Colon (tissue), 2 donors: Measurements from ENCODE around the gene CCNK.

ENCODE experiments used
- FAIRE-seq: peaks from 2 replicates; lab custom pipeline; 2012; peaks lifted over from hg19 to GRCh38; lab: Jason Lieb, UNC
- donor health status: control.
- donor health status: control.

CCNK gene

GRCh38 chr14:99466758-99467157 lies 14.5 kb upstream of the CCNK start:
- no peak for FAIRE-seq

DNA sequence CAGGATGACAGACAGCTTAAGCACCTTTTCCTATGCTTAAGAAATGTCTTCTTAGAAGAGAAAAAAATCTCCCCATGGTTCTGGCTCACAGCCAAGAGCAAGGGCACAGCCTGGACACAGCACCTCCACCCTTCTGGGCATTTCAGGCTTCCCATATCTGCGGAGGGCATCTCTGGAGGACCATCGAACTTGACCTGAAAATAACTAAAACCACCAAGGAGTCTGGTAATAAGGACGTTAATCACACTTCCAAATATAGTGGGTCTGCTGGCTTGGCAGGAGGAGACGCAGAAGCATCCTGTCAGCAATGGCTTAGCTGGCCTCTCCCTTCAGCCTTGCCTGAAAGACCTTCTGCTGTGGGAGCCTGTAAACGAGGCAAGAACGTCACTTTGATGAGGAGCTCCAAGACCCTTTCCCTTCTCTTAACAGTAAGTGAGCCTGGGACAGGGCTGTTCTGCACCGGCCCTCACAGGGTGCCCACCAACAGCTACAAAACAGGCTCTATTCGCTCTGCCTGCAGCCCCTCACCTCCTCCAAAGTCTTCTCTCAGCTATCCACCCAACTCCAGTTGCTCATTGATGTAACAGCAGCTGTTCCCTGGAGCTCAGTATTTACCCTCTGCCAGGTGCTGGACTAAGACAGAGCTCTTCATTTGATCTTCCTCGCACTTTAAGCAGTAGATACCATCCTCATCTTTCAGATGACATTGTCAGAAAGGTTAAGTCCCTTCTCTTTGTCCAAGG lies 13.7 kb upstream of the CCNK start:
- FAIRE-seq, result no peak

GRCh38 chr14:99468081-99468480 lies 13.1 kb upstream of the CCNK start:
- FAIRE-seq, result no peak

DNA sequence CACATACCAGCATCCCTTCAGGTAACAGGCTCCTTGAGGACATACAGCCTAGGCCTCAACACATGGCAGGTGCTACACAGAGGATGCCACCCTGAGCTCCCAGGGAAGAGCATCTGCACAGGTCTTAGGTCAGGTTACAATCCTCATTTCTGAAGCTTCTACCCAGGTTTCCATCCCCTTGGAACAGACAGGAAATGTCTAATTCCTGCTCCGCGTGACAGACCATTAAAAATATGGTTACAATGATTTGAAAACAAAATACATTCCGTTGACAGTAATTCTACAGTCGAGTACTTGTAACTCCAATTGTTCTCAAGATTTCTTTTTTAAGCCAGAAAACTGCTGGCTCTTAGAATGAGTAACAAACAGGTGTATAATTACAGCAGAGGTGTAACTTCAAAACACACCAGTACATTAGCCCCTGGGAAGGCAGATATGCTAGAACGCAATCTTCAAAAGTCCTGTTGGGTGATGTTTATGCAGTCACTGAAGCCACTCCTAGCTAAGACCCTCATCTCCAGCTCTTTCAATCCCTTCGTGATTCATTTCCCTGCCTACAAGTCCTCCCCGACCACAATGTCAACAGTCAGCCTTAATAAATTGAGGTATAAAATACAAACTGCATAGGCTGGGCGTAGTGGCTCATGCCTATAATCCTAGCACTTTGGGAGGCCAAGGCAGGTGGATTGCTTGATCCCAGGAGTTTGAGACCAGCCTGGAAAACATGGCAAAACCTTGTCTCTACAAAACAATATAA lies 12.2 kb upstream of the CCNK start:
- FAIRE-seq, result no peak

DNA sequence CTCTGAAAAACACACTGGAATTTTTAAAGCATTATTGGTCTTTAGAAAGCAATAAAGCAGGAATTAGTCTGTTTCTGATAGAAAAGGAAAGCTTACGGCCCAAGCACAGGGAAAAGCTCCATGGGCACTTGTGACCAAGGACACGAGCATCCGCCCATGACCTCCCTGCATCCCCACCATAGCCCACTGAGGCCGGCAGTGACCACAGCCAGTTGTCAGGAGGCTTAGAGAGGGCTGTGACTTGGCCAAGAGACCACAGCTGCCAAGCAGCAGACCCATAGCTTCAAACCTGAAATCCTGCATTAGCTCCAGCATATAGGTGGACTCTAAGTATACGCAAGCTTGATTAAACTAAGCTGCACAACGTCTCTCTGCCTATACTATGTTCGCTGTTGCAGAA lies 9.5 kb upstream of the CCNK start:
- no peak for FAIRE-seq

GRCh38 chr14:99472937-99473336 lies 8.3 kb upstream of the CCNK start:
- FAIRE-seq, result no peak

- no peak for FAIRE-seq
Measured at GRCh38 chr14:99473458-99473857, 7.8 kb upstream of the CCNK start.

DNA sequence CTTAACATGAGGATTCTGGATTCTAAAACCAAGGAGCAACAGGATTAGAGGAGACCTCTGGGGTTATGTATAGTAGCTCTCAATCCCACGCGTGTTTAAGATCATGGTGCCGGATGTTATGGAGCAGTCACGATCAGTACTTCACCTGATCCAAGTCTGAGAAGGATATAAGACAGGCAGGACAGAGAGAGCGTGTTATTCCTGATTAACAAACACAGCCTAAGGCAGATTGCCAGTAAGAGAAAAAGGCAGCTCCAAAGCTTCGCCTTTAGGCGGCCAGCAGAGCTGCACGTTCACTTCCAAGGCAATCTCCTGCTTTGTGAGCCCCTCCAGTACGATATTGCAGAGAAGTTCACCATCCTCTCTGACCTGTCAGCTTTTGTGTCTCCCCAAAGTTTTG lies 6.0 kb upstream of the CCNK start:
- no peak for FAIRE-seq

- FAIRE-seq, result no peak
Measured at GRCh38 chr14:99475660-99476059, 5.5 kb upstream of the CCNK start.

- FAIRE-seq, result no peak
Measured at GRCh38 chr14:99476864-99477263, 4.3 kb upstream of the CCNK start.

DNA sequence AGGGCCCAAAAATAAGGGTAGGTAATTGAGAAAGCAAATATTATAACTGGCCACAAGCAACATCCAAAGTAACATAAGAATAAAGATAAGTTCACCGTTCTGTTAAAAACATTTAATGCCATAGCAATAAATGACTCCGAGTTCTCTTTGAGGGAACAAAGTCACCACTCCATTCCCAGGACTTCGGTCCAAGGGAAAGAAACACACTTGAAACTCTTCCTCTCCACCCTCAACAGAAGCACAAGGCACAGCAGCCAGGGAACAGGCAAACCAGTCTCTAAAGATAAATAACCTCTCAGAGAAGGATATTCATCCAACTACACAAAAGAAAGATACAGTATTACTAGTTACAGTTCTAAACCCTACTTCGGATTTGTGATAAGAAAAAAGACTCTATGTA lies 3.1 kb upstream of the CCNK start:
- no peak for FAIRE-seq

GRCh38 chr14:99479160-99479905 lies 1.9 kb upstream of the CCNK start:
- no peak for FAIRE-seq

DNA sequence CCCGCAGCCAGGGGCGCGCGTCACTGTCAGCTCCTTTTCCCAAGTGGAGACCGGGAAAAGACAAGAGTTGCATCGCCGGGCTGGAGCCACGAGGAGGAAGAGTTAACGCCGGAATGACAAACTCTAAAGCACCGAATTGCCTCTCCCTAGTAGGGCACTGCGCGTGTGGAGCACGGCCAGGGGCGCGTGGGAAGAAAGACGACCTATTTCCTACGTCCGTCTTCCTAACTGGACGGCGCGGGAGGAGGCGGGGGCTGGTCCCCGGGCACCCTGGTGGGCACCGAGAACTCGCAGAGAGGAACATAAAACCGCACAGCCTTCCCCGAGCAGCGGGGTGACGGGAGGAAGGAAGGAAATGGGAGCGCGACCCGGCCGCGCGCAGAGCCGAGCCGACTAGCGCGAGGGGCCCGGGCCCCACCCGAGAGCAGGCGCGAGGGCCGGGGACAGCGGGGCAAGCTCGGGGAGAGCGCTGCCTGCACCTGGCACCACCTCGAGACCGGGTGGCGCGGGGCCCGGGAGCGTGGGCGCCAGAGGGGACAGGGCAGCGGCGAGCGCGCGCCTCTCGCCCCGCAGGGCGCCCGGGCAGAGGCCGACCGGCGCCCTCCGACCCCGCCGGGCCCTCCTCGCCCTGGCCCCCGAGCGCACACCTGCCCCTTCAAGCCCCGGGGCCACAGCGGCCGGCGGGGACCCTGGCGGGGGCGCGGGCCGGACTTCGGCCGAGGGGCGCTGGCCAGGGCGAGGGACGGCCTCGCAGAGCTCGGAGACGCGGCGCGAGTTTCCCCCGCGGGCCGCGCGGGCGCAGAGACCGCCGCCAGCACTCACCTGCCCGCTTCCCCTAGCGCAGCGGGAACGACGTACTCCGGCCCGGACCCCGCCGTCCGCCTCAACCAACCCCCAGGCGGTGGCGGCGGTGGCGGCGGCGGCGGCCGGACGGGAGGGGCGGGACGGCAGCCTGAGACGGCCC lies 1.0 kb upstream of the CCNK start, which contains the start of gene SETD3:
TSS of gene SETD3 (minus strand) at position 954 of the 964 bp plus-strand sequence. CDS start 15,054 bp downstream, outside the sequence.
- FAIRE-seq, result no peak

DNA sequence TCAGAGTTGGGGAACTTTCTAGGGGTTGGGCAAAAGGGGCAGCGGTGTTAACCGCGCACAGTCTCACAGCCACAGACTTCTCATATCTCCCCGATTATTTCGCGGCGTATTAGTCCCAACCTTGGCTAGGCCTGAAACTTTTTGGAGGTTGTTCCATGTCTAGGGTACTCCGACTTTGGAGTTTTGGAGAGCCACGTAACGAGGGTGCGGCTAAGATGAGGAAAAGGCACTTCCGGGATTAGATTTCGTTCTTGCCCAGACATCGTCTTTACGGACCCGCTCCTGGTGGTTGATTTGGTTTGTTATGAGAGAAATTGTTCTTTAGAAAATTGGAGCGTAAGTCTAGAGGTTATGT lies 513 bp downstream of the CCNK start:
- FAIRE-seq, result no peak

DNA sequence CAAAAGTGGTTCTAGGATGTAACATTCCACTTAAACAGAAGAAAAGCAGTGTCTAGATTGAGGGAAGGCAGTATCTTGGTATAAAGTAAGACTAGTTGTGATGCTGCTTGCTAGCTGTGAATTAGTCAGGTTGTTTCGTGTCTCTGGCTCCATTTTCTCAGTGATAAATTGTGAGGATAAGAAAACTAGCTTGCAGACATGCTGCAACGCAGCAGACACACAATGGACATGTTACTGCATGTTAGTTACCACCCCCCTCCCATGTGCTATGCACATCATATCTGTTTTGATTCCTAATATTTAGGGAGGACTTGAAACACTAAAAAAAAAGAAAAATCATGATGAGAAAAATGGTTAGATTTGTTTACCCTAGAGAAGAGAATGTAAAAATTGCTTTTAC lies 2.9 kb downstream of the CCNK start:
- no peak for FAIRE-seq

GRCh38 chr14:99497341-99497740 lies 16.1 kb downstream of the CCNK start:
- no peak for FAIRE-seq

DNA sequence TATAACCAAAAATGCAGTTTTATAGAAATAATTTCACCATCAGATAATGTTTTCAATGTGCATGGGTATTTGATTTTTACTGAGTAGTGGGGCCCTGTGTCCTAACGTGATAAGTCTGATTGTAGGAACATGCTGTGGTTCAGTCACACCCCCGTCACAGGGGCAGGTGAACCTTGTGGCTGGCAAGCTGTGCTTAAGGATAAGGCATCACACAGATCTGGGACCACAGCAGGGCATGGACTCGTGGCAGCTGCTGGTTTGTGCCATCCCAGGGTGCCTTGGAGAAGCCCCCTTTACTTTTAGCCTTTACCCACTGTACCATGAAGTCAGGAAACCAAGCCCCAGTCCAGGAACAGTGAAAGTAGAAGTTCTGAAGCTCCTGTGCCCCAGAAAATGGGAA lies 16.7 kb downstream of the CCNK start:
- no peak for FAIRE-seq

- FAIRE-seq, result no peak
Measured at GRCh38 chr14:99502989-99503421, 21.8 kb downstream of the CCNK start.

GRCh38 chr14:99503848-99504453 lies 22.7 kb downstream of the CCNK start:
- no peak for FAIRE-seq

GRCh38 chr14:99505089-99505488 lies 23.9 kb downstream of the CCNK start:
- FAIRE-seq, result no peak

DNA sequence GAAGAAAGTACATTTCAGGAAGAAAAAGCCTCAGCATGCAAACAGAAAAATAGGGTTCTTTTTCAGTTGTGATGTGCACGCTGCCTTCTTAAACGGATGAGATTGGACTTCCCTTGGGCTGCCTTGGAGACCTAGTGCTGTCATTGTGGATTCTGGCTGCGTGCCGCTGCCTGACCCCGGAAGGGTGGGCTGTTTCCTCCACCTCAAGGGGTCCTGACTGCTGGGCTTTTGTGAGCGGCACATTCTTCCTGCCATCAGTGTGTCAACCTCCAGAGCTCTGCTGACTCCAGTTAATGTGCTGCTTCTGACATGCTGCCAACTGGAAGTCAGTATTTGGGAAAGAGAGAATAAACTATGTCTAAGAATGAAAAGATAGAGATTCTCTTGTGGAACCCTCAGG lies 25.1 kb downstream of the CCNK start:
- FAIRE-seq, result no peak
